HG03460 (cell line): ENCODE measurements around the gene CRTC1.

Experiments
- ATAC-seq: cut with Tn5 transposase; IDR thresholded peaks from one replicate; pipeline ENCODE4 v1.9.1; 2021; ENCODE audit not compliant: unreplicated experiment

Gene CRTC1

GRCh38 chr19:18683109-18683957 is at the start of gene CRTC1:
Gene CRTC1, plus strand, starts transcription at chr19:18683680. Its CDS starts 23 bp downstream, at chr19:18683703.
- peak; percentile 53 for ATAC-seq

GRCh38 chr19:18634612-18635297 is 48.7 kb upstream of the CRTC1 start:
- ATAC-seq = no peak

- no peak for ATAC-seq
These were observed 47.7 kb upstream of the CRTC1 start for GRCh38 chr19:18635831-18636182.

- peak; percentile 86 for ATAC-seq
These were observed 47.1 kb upstream of the CRTC1 start for GRCh38 chr19:18636183-18636968.

- ATAC-seq = no peak
These were observed 46.4 kb upstream of the CRTC1 start, which contains the start of gene KLHL26 for GRCh38 chr19:18636969-18637629. Gene KLHL26, plus strand, starts transcription at chr19:18637028. Its CDS starts 27 bp downstream, at chr19:18637055.

GRCh38 chr19:18637673-18638630 is 45.5 kb upstream of the CRTC1 start:
- no peak for ATAC-seq

- no peak for ATAC-seq
These were observed 43.7 kb upstream of the CRTC1 start for GRCh38 chr19:18639706-18640243.

GRCh38 chr19:18644196-18645034 is 39.1 kb upstream of the CRTC1 start:
- ATAC-seq = no peak

GRCh38 chr19:18645035-18645511 is 38.4 kb upstream of the CRTC1 start:
- ATAC-seq = no peak

GRCh38 chr19:18646535-18647370 is 36.7 kb upstream of the CRTC1 start:
- ATAC-seq = no peak

- no peak for ATAC-seq
These were observed 36.1 kb upstream of the CRTC1 start for GRCh38 chr19:18647371-18647767.

GRCh38 chr19:18647807-18648206 is 35.7 kb upstream of the CRTC1 start:
- no peak for ATAC-seq

- ATAC-seq = no peak
These were observed 34.5 kb upstream of the CRTC1 start for GRCh38 chr19:18648973-18649315.

- ATAC-seq = no peak
These were observed 34.0 kb upstream of the CRTC1 start for GRCh38 chr19:18649371-18650020.

GRCh38 chr19:18650021-18650390 is 33.5 kb upstream of the CRTC1 start:
- no peak for ATAC-seq

- ATAC-seq = no peak
These were observed 32.9 kb upstream of the CRTC1 start for GRCh38 chr19:18650468-18651041.

GRCh38 chr19:18651300-18651699 is 32.2 kb upstream of the CRTC1 start:
- no peak for ATAC-seq
